Activated CD4-positive, alpha-beta T cell treated with anti-CD3 and anti-CD28 coated beads, Interleukin-2, amount 10 ng/mL, durations not matched to agents 7 days and 5 days (primary cell): ENCODE data around the gene OPN1MW. TPM values are rescaled to one million over a fixed set of nuclear protein-coding genes. Genes with fewer than 3 reads are reported as not detected.
"Not testable (repeated sequence)": the region's sequence is repeated elsewhere in the genome, so short reads cannot be mapped to it uniquely, and the experiment has no call there.

ENCODE experiments used
- CTCF ChIA-PET: fragments of 350-600 bp; sonication (Branson Sonifier 250); formaldehyde crosslinking; loops from one replicate; lab custom pipeline; 2021; ENCODE audit warnings: antibody characterized with exemption; lab: Charles Lee
- POLR2A ChIA-PET: fragments of 350-600 bp; sonication (Branson Sonifier 250); formaldehyde crosslinking; loops from one replicate; lab custom pipeline; 2021; ENCODE audit warnings: antibody characterized with exemption; lab: Charles Lee
- DNase-seq: peaks from one replicate; pipeline ENCODE4 v3.0.0-alpha.2; 2020
- H3K27ac Mint-ChIP-seq: one replicate; pipeline ENCODE4 v1.8.0; 2021; ENCODE audit warnings: mild to moderate bottlenecking, moderate library complexity, mixed read lengths
- H3K27me3 Mint-ChIP-seq: one replicate; pipeline ENCODE4 v1.8.0; 2021; ENCODE audit warnings: mixed read lengths
- H3K36me3 Mint-ChIP-seq: one replicate; pipeline ENCODE4 v1.8.0; 2021; ENCODE audit warnings: low read depth, mixed read lengths
- H3K4me1 Mint-ChIP-seq: one replicate; pipeline ENCODE4 v1.8.0; 2021; ENCODE audit warnings: mixed read lengths
- H3K4me3 Mint-ChIP-seq: one replicate; pipeline ENCODE4 v1.8.0; 2021; ENCODE audit warnings: mild to moderate bottlenecking, moderate library complexity, mixed read lengths
- H3K9me3 Mint-ChIP-seq: one replicate; pipeline ENCODE4 v1.8.0; 2021; ENCODE audit warnings: mixed read lengths
- total RNA-seq, 2 experiments: library from RNA; stranded (reverse); gene quantifications; one replicate each; pipeline ENCODE4 v1.2.3, GENCODE V29; 2021

Gene OPN1MW
- total RNA-seq, result not detected

DNA sequence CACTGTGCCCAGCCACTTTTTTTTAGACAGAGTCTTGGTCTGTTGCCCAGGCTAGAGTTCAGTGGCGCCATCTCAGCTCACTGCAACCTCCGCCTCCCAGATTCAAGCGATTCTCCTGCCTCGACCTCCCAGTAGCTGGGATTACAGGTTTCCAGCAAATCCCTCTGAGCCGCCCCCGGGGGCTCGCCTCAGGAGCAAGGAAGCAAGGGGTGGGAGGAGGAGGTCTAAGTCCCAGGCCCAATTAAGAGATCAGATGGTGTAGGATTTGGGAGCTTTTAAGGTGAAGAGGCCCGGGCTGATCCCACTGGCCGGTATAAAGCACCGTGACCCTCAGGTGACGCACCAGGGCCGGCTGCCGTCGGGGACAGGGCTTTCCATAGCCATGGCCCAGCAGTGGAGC is at the start of gene OPN1MW:
OPN1MW (plus strand) TSS at position 301 of the 400 bp plus-strand sequence; CDS start at position 383, 82 bp downstream.
- CTCF ChIA-PET, DNase-seq, H3K27ac Mint-ChIP-seq, H3K27me3 Mint-ChIP-seq, POLR2A ChIA-PET, H3K4me1 Mint-ChIP-seq, H3K36me3 Mint-ChIP-seq, H3K4me3 Mint-ChIP-seq, H3K9me3 Mint-ChIP-seq: not testable (repeated sequence)

DNA sequence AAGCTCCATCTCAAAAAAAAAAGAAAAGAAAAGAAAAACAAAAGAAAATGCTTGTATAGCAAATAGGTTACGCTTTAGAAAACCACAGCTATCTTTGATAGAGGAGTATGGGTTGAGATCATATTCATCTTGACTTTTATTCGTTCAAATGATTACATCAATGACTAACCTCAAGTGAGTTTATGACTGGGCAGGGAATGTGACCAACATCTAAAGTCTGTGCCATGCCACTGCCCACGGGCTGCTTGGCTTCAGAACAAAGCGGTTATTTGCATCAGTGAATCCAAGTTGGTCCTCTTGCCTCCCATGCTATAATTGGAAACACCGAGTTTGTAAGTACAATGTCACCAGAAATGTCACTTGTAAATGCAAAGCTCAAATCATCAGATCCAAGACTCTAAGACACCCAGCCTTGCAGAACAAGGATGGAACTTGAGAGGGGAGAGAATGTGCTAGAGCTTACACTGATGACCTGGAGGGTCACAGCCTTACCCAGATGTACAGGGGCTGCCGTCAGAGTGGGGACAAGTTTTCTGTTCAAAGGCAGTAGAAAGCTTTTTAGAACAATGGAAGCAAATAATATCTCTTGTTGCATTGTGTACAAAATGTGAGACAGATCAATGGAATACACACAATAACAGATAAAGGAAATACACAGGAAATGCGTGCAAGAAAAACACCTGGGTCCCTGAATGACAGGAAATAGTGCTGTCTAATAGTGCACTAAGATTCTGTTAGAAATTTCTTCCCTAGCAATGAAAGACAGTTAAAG is 46.8 kb upstream of the OPN1MW start:
- Mint-ChIP-seq H3K4me1 (peaks cover 28% of the 10 kb centered on the region), H3K4me3 (peak overlapping the region; percentile 67), H3K36me3 (no peaks in the 10 kb centered on the region), H3K27ac (peak overlapping the region; percentile 94), H3K27me3 (peaks cover 2% of the 10 kb centered on the region), H3K9me3 (no peaks in the 10 kb centered on the region)
- ChIA-PET POLR2A (interaction anchor here (0.7 kb wide), 1 partner anchor 33 kb away, joined by 3 read pairs; no protein-coding TSS in a partner anchor), CTCF (interaction anchor here (0.6 to 1.4 kb wide), 2 partner anchors 18 to 351 kb away, joined by 3 to 6 read pairs; no protein-coding TSS in a partner anchor)
- peak; percentile 17 for DNase-seq

DNA sequence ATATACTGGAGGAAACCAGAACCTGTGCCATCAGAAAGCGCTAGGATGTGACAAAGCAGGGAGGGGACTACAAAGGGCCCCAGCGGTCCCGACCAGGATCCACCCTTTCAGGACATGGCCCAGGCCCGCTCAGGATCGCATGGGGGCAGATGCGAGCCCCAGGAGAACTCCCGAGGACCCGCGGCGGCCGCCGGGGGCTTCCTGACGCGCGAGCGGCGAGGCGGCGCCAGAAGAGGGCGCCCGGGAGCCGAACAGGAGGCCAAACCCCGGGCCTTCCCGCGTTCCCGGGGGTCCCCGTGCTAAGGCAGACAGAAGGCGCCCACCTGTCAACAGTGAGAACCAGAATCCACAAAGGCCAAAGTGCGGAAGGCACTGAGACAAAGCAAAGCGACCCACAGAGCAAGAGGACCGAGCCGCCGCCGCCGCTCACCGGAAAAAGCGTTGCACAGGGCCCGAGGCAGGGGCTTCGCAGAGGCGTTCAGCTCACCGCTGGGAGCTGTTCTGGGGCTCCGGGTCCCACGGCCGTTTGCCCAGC is 45.7 kb upstream of the OPN1MW start:
- peak; percentile 62 for DNase-seq
- ChIA-PET CTCF (interaction anchor here (0.6 to 2.0 kb wide), 4 partner anchors 14 to 397 kb away, joined by 3 to 8 read pairs (median 4); no protein-coding TSS in a partner anchor), POLR2A (no interaction called here)
- Mint-ChIP-seq H3K4me1 (peaks cover 28% of the 10 kb centered on the region), H3K36me3 (no peaks in the 10 kb centered on the region), H3K27me3 (peaks cover 2% of the 10 kb centered on the region), H3K9me3 (no peaks in the 10 kb centered on the region), H3K4me3 (peak overlapping the region; percentile 67), H3K27ac (peak overlapping the region; percentile 94)

DNA sequence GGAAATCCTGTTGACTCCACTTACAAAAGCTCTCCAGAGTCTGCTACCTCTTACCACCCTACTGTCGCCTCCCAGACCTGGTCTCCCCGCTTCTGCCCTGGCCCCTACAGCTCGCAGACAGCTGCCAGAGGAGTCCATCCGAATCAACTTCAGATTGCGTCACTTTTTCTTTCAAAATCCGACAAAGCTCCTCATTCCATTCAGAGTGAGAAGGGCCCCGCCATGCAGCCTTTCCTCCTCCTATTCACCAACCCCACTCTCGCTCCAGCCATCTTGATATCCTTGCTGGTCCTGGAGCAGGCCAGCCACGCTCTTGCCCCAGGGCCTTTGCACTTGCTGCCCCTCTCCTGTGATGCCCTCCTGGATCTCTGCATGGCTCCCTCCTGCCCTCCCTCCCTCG is 43.5 kb upstream of the OPN1MW start:
- Mint-ChIP-seq H3K27me3 (peaks cover 2% of the 10 kb centered on the region), H3K4me3 (no peak overlapping the region), H3K9me3 (no peaks in the 10 kb centered on the region), H3K36me3 (no peaks in the 10 kb centered on the region), H3K27ac (no peak overlapping the region), H3K4me1 (peaks cover 28% of the 10 kb centered on the region)
- DNase-seq, result no peak
- CTCF ChIA-PET, result interaction anchor here (2.0 kb wide), 1 partner anchor 16 kb away, joined by 8 read pairs; no protein-coding TSS in a partner anchor
- POLR2A ChIA-PET, result no interaction called here

DNA sequence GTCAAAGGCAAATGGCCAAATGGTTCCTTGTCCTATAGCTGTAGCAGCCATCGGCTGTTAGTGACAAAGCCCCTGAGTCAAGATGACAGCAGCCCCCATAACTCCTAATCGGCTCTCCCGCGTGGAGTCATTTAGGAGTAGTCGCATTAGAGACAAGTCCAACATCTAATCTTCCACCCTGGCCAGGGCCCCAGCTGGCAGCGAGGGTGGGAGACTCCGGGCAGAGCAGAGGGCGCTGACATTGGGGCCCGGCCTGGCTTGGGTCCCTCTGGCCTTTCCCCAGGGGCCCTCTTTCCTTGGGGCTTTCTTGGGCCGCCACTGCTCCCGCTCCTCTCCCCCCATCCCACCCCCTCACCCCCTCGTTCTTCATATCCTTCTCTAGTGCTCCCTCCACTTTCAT is 42.2 kb upstream of the OPN1MW start:
- no peaks in the 10 kb centered on the region for H3K9me3 Mint-ChIP-seq
- H3K27me3 Mint-ChIP-seq, result peaks cover 2% of the 10 kb centered on the region
- ChIA-PET CTCF (no interaction called here), POLR2A (no interaction called here)
- no peak overlapping the region for H3K4me3 Mint-ChIP-seq
- no peaks in the 10 kb centered on the region for H3K36me3 Mint-ChIP-seq
- H3K27ac Mint-ChIP-seq, result no peak overlapping the region
- peaks cover 21% of the 10 kb centered on the region for H3K4me1 Mint-ChIP-seq
- no peak for DNase-seq

DNA sequence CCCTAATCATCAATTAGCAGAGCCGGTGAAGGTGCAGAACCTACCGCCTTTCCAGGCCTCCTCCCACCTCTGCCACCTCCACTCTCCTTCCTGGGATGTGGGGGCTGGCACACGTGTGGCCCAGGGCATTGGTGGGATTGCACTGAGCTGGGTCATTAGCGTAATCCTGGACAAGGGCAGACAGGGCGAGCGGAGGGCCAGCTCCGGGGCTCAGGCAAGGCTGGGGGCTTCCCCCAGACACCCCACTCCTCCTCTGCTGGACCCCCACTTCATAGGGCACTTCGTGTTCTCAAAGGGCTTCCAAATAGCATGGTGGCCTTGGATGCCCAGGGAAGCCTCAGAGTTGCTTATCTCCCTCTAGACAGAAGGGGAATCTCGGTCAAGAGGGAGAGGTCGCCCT is 41.7 kb upstream of the OPN1MW start:
- POLR2A ChIA-PET, result no interaction called here
- H3K4me3 Mint-ChIP-seq, result no peak overlapping the region
- H3K4me1 Mint-ChIP-seq, result peaks cover 16% of the 10 kb centered on the region
- peaks cover 2% of the 10 kb centered on the region for H3K27me3 Mint-ChIP-seq
- no peak overlapping the region for H3K27ac Mint-ChIP-seq
- CTCF ChIA-PET, result no interaction called here
- DNase-seq, result no peak
- H3K36me3 Mint-ChIP-seq, result no peaks in the 10 kb centered on the region
- no peaks in the 10 kb centered on the region for H3K9me3 Mint-ChIP-seq

DNA sequence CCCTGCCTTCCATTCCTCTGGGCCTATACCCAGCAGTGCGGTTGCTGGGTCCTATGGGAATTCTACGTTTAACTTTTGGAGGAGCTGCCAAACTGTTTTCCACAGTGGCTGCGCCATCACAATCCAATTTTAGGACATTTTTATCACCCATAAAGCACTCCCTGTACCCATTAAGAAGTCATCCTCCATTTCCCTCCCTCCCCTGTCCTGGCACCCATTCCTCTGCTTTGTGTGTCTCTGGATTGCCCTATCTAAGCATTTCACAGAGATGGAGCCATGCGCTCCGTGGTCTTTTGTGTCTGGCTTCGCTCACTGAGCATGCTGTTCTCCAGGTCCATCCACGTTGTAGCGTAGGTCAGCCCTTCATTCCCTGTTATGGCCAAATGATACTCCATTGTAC is 40.0 kb upstream of the OPN1MW start:
- Mint-ChIP-seq H3K4me3 (no peak overlapping the region), H3K9me3 (no peaks in the 10 kb centered on the region), H3K27me3 (peaks cover 2% of the 10 kb centered on the region), H3K4me1 (peaks cover 9% of the 10 kb centered on the region), H3K27ac (no peak overlapping the region), H3K36me3 (no peaks in the 10 kb centered on the region)
- DNase-seq, result no peak
- CTCF ChIA-PET, result no interaction called here
- POLR2A ChIA-PET, result interaction anchor here (0.6 kb wide), 1 partner anchor 102 kb away, joined by 4 read pairs; no protein-coding TSS in a partner anchor

DNA sequence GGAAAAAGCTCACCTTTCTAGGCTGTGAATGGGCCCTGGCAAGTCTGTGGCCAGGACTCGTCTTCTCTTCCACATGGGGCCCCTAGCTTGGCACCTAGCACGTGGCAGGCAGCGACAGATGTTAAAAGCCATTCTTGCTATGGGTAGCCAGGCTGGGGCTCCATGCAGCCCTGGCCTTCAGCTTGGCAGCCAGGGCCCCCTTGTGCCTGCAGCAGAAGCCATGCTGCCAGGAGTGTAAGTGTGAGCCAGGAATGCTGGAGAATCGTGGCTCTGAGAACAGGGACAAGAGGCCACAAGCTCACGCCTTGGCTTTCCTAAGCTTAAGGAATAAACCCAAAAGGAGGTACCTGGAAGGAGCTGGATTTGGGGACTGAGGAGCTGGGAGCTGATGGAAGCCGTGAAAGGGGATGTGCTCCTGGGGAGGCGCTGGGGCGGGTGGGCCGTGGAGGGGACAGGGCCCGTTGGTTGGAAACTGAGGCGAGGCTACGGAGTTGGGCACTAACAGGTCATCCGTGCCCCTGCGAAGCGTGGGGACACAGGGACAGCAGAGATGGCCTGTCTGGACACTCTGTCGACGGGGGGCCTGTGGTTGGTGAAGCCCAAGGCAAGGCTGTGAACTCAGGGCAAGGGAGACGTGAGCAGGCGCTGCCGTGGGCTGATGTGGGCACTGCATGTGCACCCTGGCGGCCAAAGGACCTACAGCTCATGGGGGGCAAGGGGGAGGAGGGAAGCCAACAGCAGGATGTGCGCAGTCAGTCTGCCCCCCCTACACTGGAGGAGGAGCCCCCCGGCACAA is 39.2 kb upstream of the OPN1MW start:
- no peaks in the 10 kb centered on the region for H3K9me3 Mint-ChIP-seq
- H3K4me1 Mint-ChIP-seq, result peaks cover 6% of the 10 kb centered on the region
- peaks cover 2% of the 10 kb centered on the region for H3K27me3 Mint-ChIP-seq
- no peak overlapping the region for H3K27ac Mint-ChIP-seq
- CTCF ChIA-PET, result no interaction called here
- DNase-seq, result no peak
- H3K36me3 Mint-ChIP-seq, result no peaks in the 10 kb centered on the region
- POLR2A ChIA-PET, result no interaction called here
- H3K4me3 Mint-ChIP-seq, result no peak overlapping the region

DNA sequence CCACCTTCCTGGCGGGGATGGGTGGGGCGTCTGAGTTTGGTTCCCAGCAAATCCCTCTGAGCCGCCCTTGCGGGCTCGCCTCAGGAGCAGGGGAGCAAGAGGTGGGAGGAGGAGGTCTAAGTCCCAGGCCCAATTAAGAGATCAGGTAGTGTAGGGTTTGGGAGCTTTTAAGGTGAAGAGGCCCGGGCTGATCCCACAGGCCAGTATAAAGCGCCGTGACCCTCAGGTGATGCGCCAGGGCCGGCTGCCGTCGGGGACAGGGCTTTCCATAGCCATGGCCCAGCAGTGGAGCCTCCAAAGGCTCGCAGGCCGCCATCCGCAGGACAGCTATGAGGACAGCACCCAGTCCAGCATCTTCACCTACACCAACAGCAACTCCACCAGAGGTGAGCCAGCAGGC is 38.4 kb upstream of the OPN1MW start, which contains the start of gene OPN1LW:
OPN1LW (plus strand) TSS at position 234 of the 400 bp plus-strand sequence; CDS start at position 275, 41 bp downstream.
- H3K4me1 Mint-ChIP-seq, H3K27ac Mint-ChIP-seq, DNase-seq, H3K4me3 Mint-ChIP-seq, H3K36me3 Mint-ChIP-seq, H3K9me3 Mint-ChIP-seq, CTCF ChIA-PET, POLR2A ChIA-PET, H3K27me3 Mint-ChIP-seq: not testable (repeated sequence)

DNA sequence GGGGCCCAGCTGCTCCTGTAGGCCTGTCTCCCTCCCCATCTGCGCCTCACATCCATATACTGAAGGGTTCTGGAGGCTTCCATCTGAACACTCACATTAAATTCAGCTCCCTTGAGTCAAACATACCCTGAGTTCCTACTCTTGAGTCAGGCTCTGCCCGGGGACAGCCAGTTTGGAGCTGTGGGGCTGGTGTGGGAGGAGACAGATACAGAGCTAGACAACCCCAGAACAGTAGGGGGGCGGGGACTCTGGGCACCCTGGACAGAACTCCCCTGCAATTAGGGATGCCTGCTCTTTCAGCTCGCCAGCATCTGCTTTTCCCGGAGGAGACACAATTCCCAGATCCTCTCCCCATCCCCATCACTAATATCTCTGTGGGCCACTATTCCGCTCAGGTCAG is 31.4 kb upstream of the OPN1MW start:
- H3K4me1 Mint-ChIP-seq, H3K27me3 Mint-ChIP-seq, CTCF ChIA-PET, H3K9me3 Mint-ChIP-seq, DNase-seq, H3K27ac Mint-ChIP-seq, H3K36me3 Mint-ChIP-seq, H3K4me3 Mint-ChIP-seq, POLR2A ChIA-PET: not testable (repeated sequence)

DNA sequence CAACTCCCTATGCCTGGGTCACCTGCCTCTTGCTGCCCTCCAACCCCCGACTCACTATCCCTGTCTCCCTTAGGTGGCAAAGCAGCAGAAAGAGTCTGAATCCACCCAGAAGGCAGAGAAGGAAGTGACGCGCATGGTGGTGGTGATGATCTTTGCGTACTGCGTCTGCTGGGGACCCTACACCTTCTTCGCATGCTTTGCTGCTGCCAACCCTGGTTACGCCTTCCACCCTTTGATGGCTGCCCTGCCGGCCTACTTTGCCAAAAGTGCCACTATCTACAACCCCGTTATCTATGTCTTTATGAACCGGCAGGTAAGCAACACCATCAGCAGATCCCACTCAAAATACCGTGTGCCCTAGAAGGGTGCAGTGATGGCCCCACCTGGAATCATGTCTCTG is 26.2 kb upstream of the OPN1MW start:
- H3K36me3 Mint-ChIP-seq, H3K4me3 Mint-ChIP-seq, H3K27ac Mint-ChIP-seq, DNase-seq, H3K4me1 Mint-ChIP-seq, H3K9me3 Mint-ChIP-seq, H3K27me3 Mint-ChIP-seq, POLR2A ChIA-PET, CTCF ChIA-PET: not testable (repeated sequence)

DNA sequence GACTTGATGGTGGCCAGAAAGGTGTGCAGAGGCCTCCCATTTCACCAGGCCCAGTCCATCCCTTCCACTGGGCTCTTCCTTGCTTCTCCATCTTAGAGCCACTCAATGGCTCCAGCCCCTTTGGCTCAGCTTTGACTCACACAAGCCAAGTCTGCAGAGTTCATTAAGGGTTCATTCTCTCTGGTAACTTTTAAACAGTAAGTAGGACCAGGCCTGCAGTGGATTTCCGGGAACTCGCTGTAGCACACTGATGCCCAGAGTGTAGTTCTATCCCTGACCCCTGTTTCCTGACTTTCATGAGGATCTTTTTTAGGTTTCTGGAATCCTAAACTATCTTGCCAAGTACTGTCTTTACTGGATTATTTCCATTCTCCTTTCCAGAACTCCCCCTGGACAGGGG is 25.2 kb upstream of the OPN1MW start:
- DNase-seq, H3K27ac Mint-ChIP-seq, H3K9me3 Mint-ChIP-seq, H3K36me3 Mint-ChIP-seq, POLR2A ChIA-PET, H3K27me3 Mint-ChIP-seq, H3K4me1 Mint-ChIP-seq, CTCF ChIA-PET, H3K4me3 Mint-ChIP-seq: not testable (repeated sequence)

DNA sequence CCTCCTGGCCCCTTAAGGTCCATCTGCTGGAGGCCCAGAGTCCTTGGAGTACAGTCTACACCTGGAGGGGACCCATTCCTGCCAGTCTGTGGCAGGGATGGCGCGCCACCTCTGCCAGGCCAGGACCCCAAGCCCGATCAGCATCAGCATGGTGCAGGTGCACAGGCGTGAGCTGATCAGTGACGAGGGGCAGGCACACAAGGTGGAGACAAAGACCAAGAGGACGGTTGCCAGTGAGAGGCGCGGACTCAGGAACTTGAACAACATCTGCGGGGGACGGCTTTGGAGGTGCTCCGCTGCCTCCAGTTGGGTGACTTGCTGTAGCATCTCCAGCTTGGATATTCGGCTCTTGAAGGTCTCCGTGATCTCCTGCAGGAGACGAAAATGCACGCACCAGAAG is 23.1 kb upstream of the OPN1MW start:
- H3K4me3 Mint-ChIP-seq, H3K9me3 Mint-ChIP-seq, H3K27me3 Mint-ChIP-seq, DNase-seq, CTCF ChIA-PET, POLR2A ChIA-PET, H3K36me3 Mint-ChIP-seq, H3K27ac Mint-ChIP-seq, H3K4me1 Mint-ChIP-seq: not testable (repeated sequence)
